ENCODE results near the gene RPTOR.

DNA sequence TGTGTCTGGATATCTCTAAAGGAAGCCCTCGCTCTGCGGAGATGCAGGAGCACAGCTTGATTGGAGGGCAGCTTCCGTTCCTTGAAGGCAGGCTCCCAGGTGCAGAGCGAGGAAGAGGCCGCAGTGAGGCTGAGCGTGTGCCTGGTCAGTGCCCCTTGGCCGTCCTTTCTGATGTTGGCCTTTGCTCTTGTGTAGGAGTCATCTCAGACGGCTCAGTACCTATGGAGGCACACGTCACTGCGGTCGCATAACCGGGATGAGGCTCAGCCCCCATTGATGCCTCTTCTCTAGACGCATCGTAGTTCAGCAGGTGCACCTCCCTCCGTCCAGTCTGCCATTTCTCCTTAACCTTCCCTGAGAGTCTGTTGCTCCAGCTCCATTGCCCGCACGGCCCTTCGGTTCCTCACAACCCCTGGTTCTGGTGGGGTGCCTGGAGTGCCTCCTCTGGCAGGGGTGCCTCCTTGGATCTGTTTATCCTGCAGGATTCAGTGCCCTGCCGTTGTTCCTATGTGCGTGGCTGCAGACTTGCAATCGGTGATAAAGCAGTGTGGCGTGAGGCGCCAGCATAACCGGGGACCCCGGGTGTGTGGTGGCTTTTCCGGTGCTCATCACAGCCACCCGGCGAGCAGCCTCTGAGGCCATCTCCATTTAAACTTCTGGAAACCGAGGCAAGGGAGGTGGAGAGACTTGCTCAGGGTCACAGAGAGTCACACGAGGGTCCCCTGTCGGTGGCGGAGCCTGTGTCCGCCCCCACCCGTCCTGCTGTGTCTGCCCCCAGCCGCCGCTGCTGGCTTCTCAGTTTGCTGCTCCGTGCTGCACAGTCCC is 258.2 kb downstream of the RPTOR start:
- TF ChIP-seq, protein P1, sequence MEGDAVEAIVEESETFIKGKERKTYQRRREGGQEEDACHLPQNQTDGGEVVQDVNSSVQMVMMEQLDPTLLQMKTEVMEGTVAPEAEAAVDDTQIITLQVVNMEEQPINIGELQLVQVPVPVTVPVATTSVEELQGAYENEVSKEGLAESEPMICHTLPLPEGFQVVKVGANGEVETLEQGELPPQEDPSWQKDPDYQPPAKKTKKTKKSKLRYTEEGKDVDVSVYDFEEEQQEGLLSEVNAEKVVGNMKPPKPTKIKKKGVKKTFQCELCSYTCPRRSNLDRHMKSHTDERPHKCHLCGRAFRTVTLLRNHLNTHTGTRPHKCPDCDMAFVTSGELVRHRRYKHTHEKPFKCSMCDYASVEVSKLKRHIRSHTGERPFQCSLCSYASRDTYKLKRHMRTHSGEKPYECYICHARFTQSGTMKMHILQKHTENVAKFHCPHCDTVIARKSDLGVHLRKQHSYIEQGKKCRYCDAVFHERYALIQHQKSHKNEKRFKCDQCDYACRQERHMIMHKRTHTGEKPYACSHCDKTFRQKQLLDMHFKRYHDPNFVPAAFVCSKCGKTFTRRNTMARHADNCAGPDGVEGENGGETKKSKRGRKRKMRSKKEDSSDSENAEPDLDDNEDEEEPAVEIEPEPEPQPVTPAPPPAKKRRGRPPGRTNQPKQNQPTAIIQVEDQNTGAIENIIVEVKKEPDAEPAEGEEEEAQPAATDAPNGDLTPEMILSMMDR (IDR thresholded peaks at IDR 0.05): no peak
- TF ChIP-seq POLR2A (IDR thresholded peaks at IDR 0.05): no peak
